Measurements from ENCODE around the gene CCL2.

The CCL2 gene

DNA sequence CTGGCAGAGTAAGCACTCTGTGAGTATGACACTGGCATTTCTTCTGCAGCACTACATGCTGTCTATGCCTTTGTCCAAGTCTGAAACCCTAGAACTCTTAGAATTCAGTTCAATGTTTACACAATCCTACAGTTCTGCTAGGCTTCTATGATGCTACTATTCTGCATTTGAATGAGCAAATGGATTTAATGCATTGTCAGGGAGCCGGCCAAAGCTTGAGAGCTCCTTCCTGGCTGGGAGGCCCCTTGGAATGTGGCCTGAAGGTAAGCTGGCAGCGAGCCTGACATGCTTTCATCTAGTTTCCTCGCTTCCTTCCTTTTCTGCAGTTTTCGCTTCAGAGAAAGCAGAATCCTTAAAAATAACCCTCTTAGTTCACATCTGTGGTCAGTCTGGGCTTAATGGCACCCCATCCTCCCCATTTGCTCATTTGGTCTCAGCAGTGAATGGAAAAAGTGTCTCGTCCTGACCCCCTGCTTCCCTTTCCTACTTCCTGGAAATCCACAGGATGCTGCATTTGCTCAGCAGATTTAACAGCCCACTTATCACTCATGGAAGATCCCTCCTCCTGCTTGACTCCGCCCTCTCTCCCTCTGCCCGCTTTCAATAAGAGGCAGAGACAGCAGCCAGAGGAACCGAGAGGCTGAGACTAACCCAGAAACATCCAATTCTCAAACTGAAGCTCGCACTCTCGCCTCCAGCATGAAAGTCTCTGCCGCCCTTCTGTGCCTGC lies at the start of gene CCL2:
CCL2 (plus strand) TSS at position 635 of the 730 bp plus-strand sequence; CDS start at position 700, 65 bp downstream.
- TF ChIP-seq, protein P1, sequence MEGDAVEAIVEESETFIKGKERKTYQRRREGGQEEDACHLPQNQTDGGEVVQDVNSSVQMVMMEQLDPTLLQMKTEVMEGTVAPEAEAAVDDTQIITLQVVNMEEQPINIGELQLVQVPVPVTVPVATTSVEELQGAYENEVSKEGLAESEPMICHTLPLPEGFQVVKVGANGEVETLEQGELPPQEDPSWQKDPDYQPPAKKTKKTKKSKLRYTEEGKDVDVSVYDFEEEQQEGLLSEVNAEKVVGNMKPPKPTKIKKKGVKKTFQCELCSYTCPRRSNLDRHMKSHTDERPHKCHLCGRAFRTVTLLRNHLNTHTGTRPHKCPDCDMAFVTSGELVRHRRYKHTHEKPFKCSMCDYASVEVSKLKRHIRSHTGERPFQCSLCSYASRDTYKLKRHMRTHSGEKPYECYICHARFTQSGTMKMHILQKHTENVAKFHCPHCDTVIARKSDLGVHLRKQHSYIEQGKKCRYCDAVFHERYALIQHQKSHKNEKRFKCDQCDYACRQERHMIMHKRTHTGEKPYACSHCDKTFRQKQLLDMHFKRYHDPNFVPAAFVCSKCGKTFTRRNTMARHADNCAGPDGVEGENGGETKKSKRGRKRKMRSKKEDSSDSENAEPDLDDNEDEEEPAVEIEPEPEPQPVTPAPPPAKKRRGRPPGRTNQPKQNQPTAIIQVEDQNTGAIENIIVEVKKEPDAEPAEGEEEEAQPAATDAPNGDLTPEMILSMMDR (IDR thresholded peaks at IDR 0.05; ENCODE audit: control insufficient read depth, extremely low read depth, insufficient read depth) = no peak
- H3K4me3 ChIP-seq (ENCODE audit: low read depth, low read length) = no peak within 1 kb of the TSS
- no peak for DNase-seq (ENCODE audit: low read depth)

- TF ChIP-seq, protein P1 (IDR thresholded peaks at IDR 0.05; ENCODE audit: control insufficient read depth, extremely low read depth, insufficient read depth) = no peak
- no peak overlapping the region for H3K4me3 ChIP-seq (ENCODE audit: low read depth, low read length)
- DNase-seq (ENCODE audit: low read depth) = no peak
These were observed 49.7 kb upstream of the CCL2 start for GRCh38 chr17:34205401-34205800.

DNA sequence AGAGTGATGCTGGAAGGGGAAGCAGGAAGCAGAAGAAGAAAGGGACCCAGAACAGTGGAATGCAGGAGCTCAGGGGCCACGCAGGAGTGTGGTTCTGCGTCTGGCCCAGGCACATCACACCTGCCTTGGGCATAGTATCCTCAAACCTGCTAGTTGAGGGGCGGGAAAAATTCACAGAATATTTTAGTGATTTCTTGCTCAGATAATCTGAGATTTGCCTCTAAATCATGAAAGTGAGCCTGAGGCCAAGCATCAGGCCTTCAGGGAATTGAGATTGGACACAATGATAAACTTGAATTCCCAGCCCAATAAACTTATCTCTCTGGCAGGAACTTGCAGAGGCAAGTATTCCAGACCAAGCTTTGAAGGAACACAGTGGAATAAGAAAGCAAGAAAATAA lies 48.5 kb upstream of the CCL2 start:
- no peak overlapping the region for H3K4me3 ChIP-seq (ENCODE audit: low read depth, low read length)
- DNase-seq (ENCODE audit: low read depth) = peak; percentile 7
- TF ChIP-seq, protein P1 (IDR thresholded peaks at IDR 0.05; ENCODE audit: control insufficient read depth, extremely low read depth, insufficient read depth) = no peak

DNA sequence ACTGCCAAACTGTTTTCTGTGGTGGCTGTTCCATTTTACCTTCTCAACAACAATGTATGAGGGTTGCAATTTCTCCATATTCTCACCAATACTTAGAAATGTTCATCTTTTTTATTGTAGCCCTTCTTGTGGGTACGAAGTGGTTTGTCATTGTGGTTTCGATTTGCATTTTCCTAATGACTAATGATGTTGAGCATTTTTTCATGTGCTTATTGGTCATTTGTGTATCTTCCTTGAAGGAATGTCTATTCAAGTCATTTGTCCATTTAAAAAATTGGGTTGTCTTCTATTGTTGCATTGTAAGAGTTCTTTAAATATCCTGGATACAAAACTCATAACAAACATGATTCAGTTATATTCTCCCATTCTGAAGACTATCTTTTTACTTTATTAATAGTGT lies 47.5 kb upstream of the CCL2 start:
- DNase-seq (ENCODE audit: low read depth) = no peak
- TF ChIP-seq, protein P1 (IDR thresholded peaks at IDR 0.05; ENCODE audit: control insufficient read depth, extremely low read depth, insufficient read depth) = no peak
- H3K4me3 ChIP-seq (ENCODE audit: low read depth, low read length) = no peak overlapping the region

GRCh38 chr17:34218748-34219147 lies 36.3 kb upstream of the CCL2 start:
- no peak overlapping the region for H3K4me3 ChIP-seq (ENCODE audit: low read depth, low read length)
- DNase-seq (ENCODE audit: low read depth) = no peak

DNA sequence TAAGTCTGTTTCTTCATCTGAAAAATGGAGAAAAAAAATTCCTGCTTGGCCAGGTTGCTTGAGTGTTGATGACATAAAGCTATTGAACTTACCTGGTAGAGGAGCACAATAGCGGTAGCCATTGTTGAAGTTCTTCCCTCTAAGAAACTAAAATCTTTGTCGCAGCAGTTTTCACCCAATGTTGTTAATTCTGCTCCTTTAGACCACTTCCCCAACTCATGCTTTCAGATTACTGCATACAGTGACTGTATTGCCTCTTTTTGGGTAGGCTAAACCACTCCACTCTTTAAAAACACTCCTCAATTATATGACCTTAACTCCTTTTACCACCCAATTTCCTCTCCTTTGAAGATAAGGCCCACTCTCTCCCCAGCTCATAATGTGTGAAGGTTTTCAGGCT lies 35.7 kb upstream of the CCL2 start:
- DNase-seq (ENCODE audit: low read depth) = no peak
- no peak overlapping the region for H3K4me3 ChIP-seq (ENCODE audit: low read depth, low read length)
- TF ChIP-seq, protein P1 (IDR thresholded peaks at IDR 0.05; ENCODE audit: control insufficient read depth, extremely low read depth, insufficient read depth) = no peak

More at GRCh38 chr17:34218748-34219147, 36.3 kb upstream of the CCL2 start:
- TF ChIP-seq, protein P1 (IDR thresholded peaks at IDR 0.05; ENCODE audit: control insufficient read depth, extremely low read depth, insufficient read depth) = no peak
